GM20000 (cell line): ENCODE measurements around the gene POLR2C.

ENCODE experiments used
- DNase-seq: peaks from one replicate; pipeline ENCODE4 v3.0.0; 2012; ENCODE audit warnings: low spot score
- CTCF ChIP-seq: IDR thresholded peaks from 2 replicates; pipeline ENCODE4 v1.5.1; 2012; ENCODE audit warnings: mild to moderate bottlenecking, control low read depth; ENCODE audit errors: extremely low read depth, missing control alignments

The POLR2C gene

GRCh38 chr16:57452021-57452420 lies 10.5 kb upstream of the POLR2C start:
- DNase-seq, result no peak
- no peak for TF ChIP-seq CTCF

GRCh38 chr16:57462978-57463362 lies 491 bp downstream of the POLR2C start:
- DNase-seq, result no peak

GRCh38 chr16:57464523-57464922 lies 2.0 kb downstream of the POLR2C start:
- no peak for DNase-seq
- no peak for TF ChIP-seq CTCF

More at GRCh38 chr16:57462978-57463362, 491 bp downstream of the POLR2C start:
- TF ChIP-seq CTCF, result no peak

GRCh38 chr16:57468346-57468745 lies 5.9 kb downstream of the POLR2C start:
- DNase-seq, result no peak
- TF ChIP-seq CTCF, result no peak

- no peak for TF ChIP-seq CTCF
- no peak for DNase-seq
Observed at GRCh38 chr16:57469046-57469445, 6.6 kb downstream of the POLR2C start.

- DNase-seq, result no peak
- TF ChIP-seq CTCF, result no peak
Observed at GRCh38 chr16:57469917-57470470, 7.5 kb downstream of the POLR2C start.

- no peak for TF ChIP-seq CTCF
- no peak for DNase-seq
Observed at GRCh38 chr16:57470711-57471110, 8.2 kb downstream of the POLR2C start.
